Calu3 (cell line): Measurements from ENCODE around the gene GH1. TPM values are rescaled to one million over a fixed set of nuclear protein-coding genes. Genes with fewer than 3 reads are reported as not detected.

ENCODE experiments used
- BruUV-seq: library from RNA; stranded (reverse); fragments of 400-500 nt; replicated peaks from 2 replicates; lab custom pipeline; 2021; lab: Mats Ljungman, UMichigan
- CTCF ChIA-PET: fragments of 300-600 bp; sonication (Branson Sonifier 250); formaldehyde crosslinking; loops from one replicate; lab custom pipeline; 2022; ENCODE audit warnings: antibody characterized with exemption; lab: Charles Lee
- DNase-seq: peaks from one replicate; pipeline ENCODE4 v3.0.0; 2022
- H3K27ac Mint-ChIP-seq: one replicate; pipeline ENCODE4 v1.8.0; 2022; ENCODE audit warnings: mixed read lengths; ENCODE audit not compliant: unreplicated experiment
- H3K27me3 Mint-ChIP-seq: one replicate; pipeline ENCODE4 v1.8.0; 2022; ENCODE audit warnings: mixed read lengths; ENCODE audit not compliant: unreplicated experiment
- H3K36me3 Mint-ChIP-seq: one replicate; pipeline ENCODE4 v1.8.0; 2022; ENCODE audit warnings: mild to moderate bottlenecking, moderate library complexity, mixed read lengths; ENCODE audit not compliant: insufficient read depth, unreplicated experiment
- H3K4me1 Mint-ChIP-seq: one replicate; pipeline ENCODE4 v1.8.0; 2022; ENCODE audit warnings: mild to moderate bottlenecking, low read depth, mixed read lengths; ENCODE audit not compliant: unreplicated experiment
- H3K4me3 Mint-ChIP-seq: one replicate; pipeline ENCODE4 v1.8.0; 2022; ENCODE audit warnings: mild to moderate bottlenecking, low read depth, moderate library complexity, mixed read lengths; ENCODE audit not compliant: unreplicated experiment
- H3K9me3 Mint-ChIP-seq: one replicate; pipeline ENCODE4 v1.8.0; 2022; ENCODE audit warnings: low read depth, mixed read lengths; ENCODE audit not compliant: unreplicated experiment
- CTCF ChIP-seq: fragments of 200-600 bp; IDR thresholded peaks from one replicate; pipeline ENCODE4 v1.8.0; 2022; ENCODE audit warnings: antibody characterized with exemption; ENCODE audit not compliant: unreplicated experiment
- intact Hi-C: fragments of 100-400 bp; cut with micrococcal nuclease; formaldehyde crosslinking; loops from one replicate; pipeline ENCODE4 v1.10.0; 2022; ENCODE audit not compliant: unreplicated experiment
- total RNA-seq: library from RNA; stranded (reverse); gene quantifications from 2 replicates; pipeline ENCODE4 v1.2.3, GENCODE V29; 2022

GH1 gene
- total RNA-seq, 1 experiment from 2014 or later = not detected

GRCh38 chr17:63930951-63931575, 12.4 kb upstream of the GH1 start:
- CTCF ChIA-PET = interaction anchor here (1.1 kb wide), 1 partner anchor 12 kb away, joined by 3 read pairs; the partner anchor contains the start of gene GH1
- no peak for TF ChIP-seq CTCF

GRCh38 chr17:63929860-63930766, 11.5 kb upstream of the GH1 start:
- no peak for TF ChIP-seq CTCF
- DNase-seq = no peak
- intact Hi-C loops = no loop called here
- Mint-ChIP-seq H3K9me3 (no peaks in the 10 kb centered on the region), H3K36me3 (no peaks in the 10 kb centered on the region), H3K4me1 (no peaks in the 10 kb centered on the region), H3K27ac (no peak overlapping the region), H3K27me3 (peaks cover 21% of the 10 kb centered on the region), H3K4me3 (no peak overlapping the region)
- CTCF ChIA-PET = no interaction called here
- BruUV-seq = no TSS peak

More at GRCh38 chr17:63930951-63931575, 12.4 kb upstream of the GH1 start:
- H3K4me1 Mint-ChIP-seq = no peaks in the 10 kb centered on the region
- H3K27me3 Mint-ChIP-seq = peaks cover 27% of the 10 kb centered on the region
- no TSS peak for BruUV-seq
- no peaks in the 10 kb centered on the region for H3K36me3 Mint-ChIP-seq
- no peak overlapping the region for H3K4me3 Mint-ChIP-seq
- H3K9me3 Mint-ChIP-seq = no peaks in the 10 kb centered on the region
- no peak for DNase-seq
- H3K27ac Mint-ChIP-seq = no peak overlapping the region
- intact Hi-C loops = no loop called here

- intact Hi-C loops = no loop called here
- Mint-ChIP-seq H3K4me3 (no peak overlapping the region), H3K27ac (no peak overlapping the region)
Measured at GRCh38 chr17:63928966-63929695, 10.5 kb upstream of the GH1 start.

More at GRCh38 chr17:63928966-63929695, 10.5 kb upstream of the GH1 start:
- no peak for TF ChIP-seq CTCF
- Mint-ChIP-seq H3K27me3 (peaks cover 21% of the 10 kb centered on the region), H3K9me3 (no peaks in the 10 kb centered on the region), H3K36me3 (no peaks in the 10 kb centered on the region), H3K4me1 (no peaks in the 10 kb centered on the region)
- no TSS peak for BruUV-seq
- no peak for DNase-seq
- CTCF ChIA-PET = no interaction called here
